ENCODE measurements around the gene SLC44A4.

DNA sequence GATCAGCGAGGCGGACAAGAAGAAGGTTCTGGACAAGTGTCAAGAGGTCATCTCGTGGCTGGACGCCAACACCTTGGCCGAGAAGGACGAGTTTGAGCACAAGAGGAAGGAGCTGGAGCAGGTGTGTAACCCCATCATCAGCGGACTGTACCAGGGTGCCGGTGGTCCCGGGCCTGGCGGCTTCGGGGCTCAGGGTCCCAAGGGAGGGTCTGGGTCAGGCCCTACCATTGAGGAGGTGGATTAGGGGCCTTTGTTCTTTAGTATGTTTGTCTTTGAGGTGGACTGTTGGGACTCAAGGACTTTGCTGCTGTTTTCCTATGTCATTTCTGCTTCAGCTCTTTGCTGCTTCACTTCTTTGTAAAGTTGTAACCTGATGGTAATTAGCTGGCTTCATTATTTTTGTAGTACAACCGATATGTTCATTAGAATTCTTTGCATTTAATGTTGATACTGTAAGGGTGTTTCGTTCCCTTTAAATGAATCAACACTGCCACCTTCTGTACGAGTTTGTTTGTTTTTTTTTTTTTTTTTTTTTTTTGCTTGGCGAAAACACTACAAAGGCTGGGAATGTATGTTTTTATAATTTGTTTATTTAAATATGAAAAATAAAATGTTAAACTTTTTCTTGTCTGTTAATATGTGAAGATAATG lies 49.0 kb downstream of the SLC44A4 start:
- no peak for TF ChIP-seq OSR1 (CRISPR knock-in tag; IDR thresholded peaks at IDR 0.05)
- TF ChIP-seq PATZ1 (CRISPR knock-in tag; IDR thresholded peaks at IDR 0.05; ENCODE audit: borderline replicate concordance) = no peak
- no peak for TF ChIP-seq ZFP30 (CRISPR knock-in tag; IDR thresholded peaks at IDR 0.05)
- no peak for TF ChIP-seq GLIS3 (CRISPR knock-in tag; IDR thresholded peaks at IDR 0.05)
- no peak for TF ChIP-seq TSHZ2 (CRISPR knock-in tag; IDR thresholded peaks at IDR 0.05)
- no peak for TF ChIP-seq CREB5 (CRISPR knock-in tag; IDR thresholded peaks at IDR 0.05; ENCODE audit: low read depth)
- TF ChIP-seq BACH2 (CRISPR knock-in tag; IDR thresholded peaks at IDR 0.05; ENCODE audit: borderline replicate concordance) = no peak
- TF ChIP-seq POU6F1 (CRISPR knock-in tag; IDR thresholded peaks at IDR 0.05; ENCODE audit: borderline replicate concordance, low read depth) = no peak
- no peak for TF ChIP-seq ZFP3 (CRISPR knock-in tag; IDR thresholded peaks at IDR 0.05)
- no peak for TF ChIP-seq TOX (CRISPR knock-in tag; IDR thresholded peaks at IDR 0.05; ENCODE audit: borderline replicate concordance)
- TF ChIP-seq PPARA (CRISPR knock-in tag; IDR thresholded peaks at IDR 0.05; ENCODE audit: borderline replicate concordance) = no peak
- no peak for TF ChIP-seq RARB (CRISPR knock-in tag; IDR thresholded peaks at IDR 0.05)

Data from SK-N-SH treated with all-trans-retinoic acid at 6 μM for 48 hours (cell line).